HG03045 (cell line): Measurements from ENCODE around the gene CFAP100.

Experiments
- ATAC-seq: cut with Tn5 transposase; IDR thresholded peaks from one replicate; pipeline ENCODE4 v1.9.1; 2021; ENCODE audit warnings: mild to moderate bottlenecking, moderate library complexity; ENCODE audit not compliant: unreplicated experiment

Gene CFAP100

GRCh38 chr3:126419886-126420786 is 25.4 kb downstream of the CFAP100 start:
- ATAC-seq = no peak

- no peak for ATAC-seq
These were observed 26.9 kb downstream of the CFAP100 start for GRCh38 chr3:126421573-126422119.

GRCh38 chr3:126422121-126422520 is 27.4 kb downstream of the CFAP100 start:
- no peak for ATAC-seq

GRCh38 chr3:126422571-126423091 is 27.9 kb downstream of the CFAP100 start:
- ATAC-seq = no peak

GRCh38 chr3:126423191-126424038 is 28.7 kb downstream of the CFAP100 start:
- ATAC-seq = no peak

GRCh38 chr3:126424039-126424717 is 29.5 kb downstream of the CFAP100 start:
- ATAC-seq = no peak

GRCh38 chr3:126424751-126425150 is 30.0 kb downstream of the CFAP100 start:
- ATAC-seq = no peak

GRCh38 chr3:126431103-126431534 is 36.4 kb downstream of the CFAP100 start:
- ATAC-seq = peak; percentile 69

GRCh38 chr3:126432361-126433104 is 37.8 kb downstream of the CFAP100 start:
- ATAC-seq = no peak

GRCh38 chr3:126433105-126433430 is 38.4 kb downstream of the CFAP100 start:
- ATAC-seq = no peak

- no peak for ATAC-seq
These were observed 39.0 kb downstream of the CFAP100 start for GRCh38 chr3:126433496-126434263.

- no peak for ATAC-seq
These were observed 39.5 kb downstream of the CFAP100 start for GRCh38 chr3:126434264-126434590.

GRCh38 chr3:126434931-126435411 is 40.3 kb downstream of the CFAP100 start:
- no peak for ATAC-seq

GRCh38 chr3:126435456-126436315 is 41.0 kb downstream of the CFAP100 start:
- ATAC-seq = no peak

GRCh38 chr3:126436826-126437717 is 42.4 kb downstream of the CFAP100 start:
- ATAC-seq = no peak

GRCh38 chr3:126438186-126438585 is 43.5 kb downstream of the CFAP100 start:
- ATAC-seq = no peak

GRCh38 chr3:126438746-126439145 is 44.0 kb downstream of the CFAP100 start:
- no peak for ATAC-seq
